Measurements from ENCODE around the gene PKD2. TPM values are rescaled to one million over a fixed set of nuclear protein-coding genes. Genes with fewer than 3 reads are reported as not detected.

PKD2 gene
- polyA plus RNA-seq, 1 donor from 2014 or later = 54.8 TPM

DNA sequence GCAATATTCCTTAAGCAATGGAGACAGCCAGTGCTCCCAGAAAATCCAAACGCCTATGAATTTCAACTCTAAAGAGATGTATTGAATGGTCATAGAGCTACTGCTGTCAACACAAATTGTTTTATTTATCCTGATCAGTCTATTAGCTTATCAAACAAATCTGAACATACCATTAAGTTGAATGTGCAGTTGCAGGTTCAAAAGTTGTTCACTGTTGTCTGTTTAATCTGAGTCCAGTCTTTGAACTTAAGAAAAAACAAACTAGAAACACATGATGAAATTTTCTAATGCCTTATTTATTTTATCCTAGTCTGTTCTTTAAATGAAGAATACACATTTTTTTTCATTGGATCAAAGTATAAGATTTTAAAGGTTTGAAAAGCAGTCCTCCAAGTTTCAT is 73.2 kb downstream of the PKD2 start:
- Histone ChIP-seq H3K27ac (ENCODE audit: low read length) (no peak overlapping the region), H3K27me3 (ENCODE audit: insufficient read depth, low read depth, low read length) (no peaks in the 10 kb centered on the region), H4K20me1 (ENCODE audit: insufficient read depth) (no peaks in the 10 kb centered on the region), H3K4me3 (ENCODE audit: low read length) (no peak overlapping the region), H3K9me2 (ENCODE audit: insufficient read depth, low read length) (no peaks in the 10 kb centered on the region), H3K9me3 (ENCODE audit: low read length) (no peaks in the 10 kb centered on the region), H2AFZ (ENCODE audit: low read depth, low read length) (no peak overlapping the region), H3F3A (ENCODE audit: insufficient read depth, low read length, poor library complexity, severe bottlenecking) (no peaks in the 10 kb centered on the region), H3K9ac (ENCODE audit: low read length) (no peak overlapping the region), H3K79me2 (replicated peaks; ENCODE audit: insufficient read depth, low read length) (no peaks in the 10 kb centered on the region), H3K36me3 (ENCODE audit: insufficient read depth, low read length) (no peaks in the 10 kb centered on the region), H3K4me2 (ENCODE audit: low read length) (no peak overlapping the region)
- TF ChIP-seq EZH2 (IDR thresholded peaks at IDR 0.05; ENCODE audit: borderline replicate concordance, insufficient read depth, low read length, poor library complexity, severe bottlenecking) = no peak
- TF ChIP-seq, protein P1, sequence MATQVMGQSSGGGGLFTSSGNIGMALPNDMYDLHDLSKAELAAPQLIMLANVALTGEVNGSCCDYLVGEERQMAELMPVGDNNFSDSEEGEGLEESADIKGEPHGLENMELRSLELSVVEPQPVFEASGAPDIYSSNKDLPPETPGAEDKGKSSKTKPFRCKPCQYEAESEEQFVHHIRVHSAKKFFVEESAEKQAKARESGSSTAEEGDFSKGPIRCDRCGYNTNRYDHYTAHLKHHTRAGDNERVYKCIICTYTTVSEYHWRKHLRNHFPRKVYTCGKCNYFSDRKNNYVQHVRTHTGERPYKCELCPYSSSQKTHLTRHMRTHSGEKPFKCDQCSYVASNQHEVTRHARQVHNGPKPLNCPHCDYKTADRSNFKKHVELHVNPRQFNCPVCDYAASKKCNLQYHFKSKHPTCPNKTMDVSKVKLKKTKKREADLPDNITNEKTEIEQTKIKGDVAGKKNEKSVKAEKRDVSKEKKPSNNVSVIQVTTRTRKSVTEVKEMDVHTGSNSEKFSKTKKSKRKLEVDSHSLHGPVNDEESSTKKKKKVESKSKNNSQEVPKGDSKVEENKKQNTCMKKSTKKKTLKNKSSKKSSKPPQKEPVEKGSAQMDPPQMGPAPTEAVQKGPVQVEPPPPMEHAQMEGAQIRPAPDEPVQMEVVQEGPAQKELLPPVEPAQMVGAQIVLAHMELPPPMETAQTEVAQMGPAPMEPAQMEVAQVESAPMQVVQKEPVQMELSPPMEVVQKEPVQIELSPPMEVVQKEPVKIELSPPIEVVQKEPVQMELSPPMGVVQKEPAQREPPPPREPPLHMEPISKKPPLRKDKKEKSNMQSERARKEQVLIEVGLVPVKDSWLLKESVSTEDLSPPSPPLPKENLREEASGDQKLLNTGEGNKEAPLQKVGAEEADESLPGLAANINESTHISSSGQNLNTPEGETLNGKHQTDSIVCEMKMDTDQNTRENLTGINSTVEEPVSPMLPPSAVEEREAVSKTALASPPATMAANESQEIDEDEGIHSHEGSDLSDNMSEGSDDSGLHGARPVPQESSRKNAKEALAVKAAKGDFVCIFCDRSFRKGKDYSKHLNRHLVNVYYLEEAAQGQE (IDR thresholded peaks at IDR 0.05; ENCODE audit: borderline replicate concordance) = no peak
- no peak for TF ChIP-seq SMC3 (conservative IDR thresholded peaks at IDR 0.05; ENCODE audit: poor library complexity)
- TF ChIP-seq TAF1 (IDR thresholded peaks at IDR 0.05; ENCODE audit: low read depth) = no peak
- no peak for TF ChIP-seq EP300 (conservative IDR thresholded peaks at IDR 0.05; ENCODE audit: poor library complexity, severe bottlenecking)
- TF ChIP-seq, protein P2, sequence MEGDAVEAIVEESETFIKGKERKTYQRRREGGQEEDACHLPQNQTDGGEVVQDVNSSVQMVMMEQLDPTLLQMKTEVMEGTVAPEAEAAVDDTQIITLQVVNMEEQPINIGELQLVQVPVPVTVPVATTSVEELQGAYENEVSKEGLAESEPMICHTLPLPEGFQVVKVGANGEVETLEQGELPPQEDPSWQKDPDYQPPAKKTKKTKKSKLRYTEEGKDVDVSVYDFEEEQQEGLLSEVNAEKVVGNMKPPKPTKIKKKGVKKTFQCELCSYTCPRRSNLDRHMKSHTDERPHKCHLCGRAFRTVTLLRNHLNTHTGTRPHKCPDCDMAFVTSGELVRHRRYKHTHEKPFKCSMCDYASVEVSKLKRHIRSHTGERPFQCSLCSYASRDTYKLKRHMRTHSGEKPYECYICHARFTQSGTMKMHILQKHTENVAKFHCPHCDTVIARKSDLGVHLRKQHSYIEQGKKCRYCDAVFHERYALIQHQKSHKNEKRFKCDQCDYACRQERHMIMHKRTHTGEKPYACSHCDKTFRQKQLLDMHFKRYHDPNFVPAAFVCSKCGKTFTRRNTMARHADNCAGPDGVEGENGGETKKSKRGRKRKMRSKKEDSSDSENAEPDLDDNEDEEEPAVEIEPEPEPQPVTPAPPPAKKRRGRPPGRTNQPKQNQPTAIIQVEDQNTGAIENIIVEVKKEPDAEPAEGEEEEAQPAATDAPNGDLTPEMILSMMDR (IDR thresholded peaks at IDR 0.05; ENCODE audit: poor library complexity, severe bottlenecking) = no peak
- TF ChIP-seq POLR2AphosphoS5 (IDR thresholded peaks at IDR 0.05) = no peak
- TF ChIP-seq RAD21 (conservative IDR thresholded peaks at IDR 0.05) = no peak
- TF ChIP-seq MXI1 (conservative IDR thresholded peaks at IDR 0.05; ENCODE audit: poor library complexity, severe bottlenecking) = no peak

DNA sequence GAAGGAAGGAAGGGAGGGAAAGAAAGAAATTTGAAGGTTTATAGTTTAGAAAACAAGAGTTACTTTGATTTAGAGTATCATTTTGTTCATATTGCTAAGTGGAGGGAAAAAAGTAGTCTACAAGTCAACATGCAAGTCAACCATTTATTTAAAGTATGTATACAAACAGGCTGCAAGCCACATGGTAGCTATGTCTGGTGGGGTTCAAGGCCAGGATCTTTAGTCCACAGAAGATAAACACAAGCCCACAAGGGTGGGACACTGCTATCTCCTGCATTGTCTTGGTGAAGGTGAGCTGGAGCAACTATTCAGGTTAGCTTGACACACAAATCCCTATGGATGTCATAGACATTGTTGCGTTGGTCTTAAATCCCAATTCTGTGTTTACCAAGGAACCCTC is 79.6 kb downstream of the PKD2 start:
- Histone ChIP-seq H2AFZ (ENCODE audit: low read depth, low read length) (no peak overlapping the region), H3K27me3 (ENCODE audit: insufficient read depth, low read depth, low read length) (no peaks in the 10 kb centered on the region), H3K4me3 (ENCODE audit: low read length) (no peak overlapping the region), H3K79me2 (replicated peaks; ENCODE audit: insufficient read depth, low read length) (no peaks in the 10 kb centered on the region), H3K27ac (ENCODE audit: low read length) (no peak overlapping the region), H3K4me2 (ENCODE audit: low read length) (no peak overlapping the region), H3F3A (ENCODE audit: insufficient read depth, low read length, poor library complexity, severe bottlenecking) (no peaks in the 10 kb centered on the region), H3K9me2 (ENCODE audit: insufficient read depth, low read length) (no peaks in the 10 kb centered on the region), H3K9ac (ENCODE audit: low read length) (no peak overlapping the region), H3K36me3 (ENCODE audit: insufficient read depth, low read length) (no peaks in the 10 kb centered on the region), H3K9me3 (ENCODE audit: low read length) (no peaks in the 10 kb centered on the region), H4K20me1 (ENCODE audit: insufficient read depth) (no peaks in the 10 kb centered on the region)
- TF ChIP-seq EP300 (conservative IDR thresholded peaks at IDR 0.05; ENCODE audit: poor library complexity, severe bottlenecking) (no peak), SMC3 (conservative IDR thresholded peaks at IDR 0.05; ENCODE audit: poor library complexity) (no peak), POLR2AphosphoS5 (IDR thresholded peaks at IDR 0.05) (no peak), TAF1 (IDR thresholded peaks at IDR 0.05; ENCODE audit: low read depth) (no peak), RAD21 (conservative IDR thresholded peaks at IDR 0.05) (no peak), EZH2 (IDR thresholded peaks at IDR 0.05; ENCODE audit: borderline replicate concordance, insufficient read depth, low read length, poor library complexity, severe bottlenecking) (no peak), MXI1 (conservative IDR thresholded peaks at IDR 0.05; ENCODE audit: poor library complexity, severe bottlenecking) (no peak)
- TF ChIP-seq, protein P1 (IDR thresholded peaks at IDR 0.05; ENCODE audit: borderline replicate concordance) = no peak

Measured in neural cell (in vitro differentiated cells).